Keratinocyte (primary cell): ENCODE measurements around the gene MICAL2.

Experiments
- CTCF ChIP-seq, 3 experiments: IDR thresholded peaks in 1 of 3; conservative IDR thresholded peaks in 1 of 3; optimal IDR thresholded peaks in 1 of 3; 2 replicates in 2 of 3; 3 replicates in 1 of 3; pipeline versions ENCODE3 to v1.5.1; 2011; ENCODE audit warnings: low read length in 3 of 3, mild to moderate bottlenecking in 3 of 3, moderate library complexity in 2 of 3, control low read depth in 1 of 3, inconsistent platforms in 1 of 3; ENCODE audit not compliant: insufficient read depth in 2 of 3; ENCODE audit errors: extremely low read depth in 1 of 3
- EZH2 ChIP-seq: IDR thresholded peaks from one replicate; pipeline ENCODE4 v1.6.1; 2012; ENCODE audit warnings: inconsistent platforms, mild to moderate bottlenecking, low read length, moderate library complexity

GRCh38 chr11:12211331-12212065 lies 101.1 kb downstream of the MICAL2 start:
- no peak for TF ChIP-seq CTCF (optimal IDR thresholded peaks at IDR 0.05 in 1 of 3, IDR thresholded peaks at IDR 0.05 in 1 of 3, conservative IDR thresholded peaks at IDR 0.05 in 1 of 3; ENCODE audit: extremely low read depth in 1 of 3, insufficient read depth in 2 of 3, low read length in 3 of 3)
- TF ChIP-seq EZH2: no peak
